K562 treated with DMSO at 1 percent for 12 hours (cell line): Measurements from ENCODE around the gene TCEAL7. TPM values are rescaled to one million over a fixed set of nuclear protein-coding genes. Genes with fewer than 3 reads are reported as not detected.

ENCODE experiments used
- total RNA-seq: library from RNA; unstranded; fragments of 300-600 nt; gene quantifications from 2 replicates; pipeline ENCODE4 v1.2.3, GENCODE V29; 2022; ENCODE audit not compliant: insufficient read depth

Gene TCEAL7, protein sequence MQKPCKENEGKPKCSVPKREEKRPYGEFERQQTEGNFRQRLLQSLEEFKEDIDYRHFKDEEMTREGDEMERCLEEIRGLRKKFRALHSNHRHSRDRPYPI
- not detected in 2 replicates for total RNA-seq

DNA sequence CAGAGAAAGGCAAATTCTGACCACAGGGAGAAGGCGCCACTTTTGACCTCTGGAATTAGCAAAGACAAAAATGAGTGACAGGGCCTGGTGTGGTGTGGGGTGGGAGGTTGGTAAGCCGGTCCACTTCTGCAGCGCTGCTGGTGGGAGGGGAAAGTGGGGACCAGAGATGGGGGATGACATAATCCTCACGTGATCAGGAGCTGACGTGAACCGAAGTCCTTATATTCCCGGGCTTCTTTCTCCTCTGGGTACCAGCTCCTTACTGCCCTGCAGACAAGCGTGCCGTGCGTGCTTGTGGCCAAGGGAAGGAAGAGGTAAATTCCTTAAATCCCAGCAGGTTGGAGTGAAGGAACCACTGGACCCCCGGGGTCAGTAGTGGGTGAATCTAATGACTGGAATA is at the start of gene TCEAL7:
Gene TCEAL7, plus strand, starts transcription at position 249 of the 400 bp plus-strand sequence. CDS start 1,165 bp downstream, outside the sequence.

DNA sequence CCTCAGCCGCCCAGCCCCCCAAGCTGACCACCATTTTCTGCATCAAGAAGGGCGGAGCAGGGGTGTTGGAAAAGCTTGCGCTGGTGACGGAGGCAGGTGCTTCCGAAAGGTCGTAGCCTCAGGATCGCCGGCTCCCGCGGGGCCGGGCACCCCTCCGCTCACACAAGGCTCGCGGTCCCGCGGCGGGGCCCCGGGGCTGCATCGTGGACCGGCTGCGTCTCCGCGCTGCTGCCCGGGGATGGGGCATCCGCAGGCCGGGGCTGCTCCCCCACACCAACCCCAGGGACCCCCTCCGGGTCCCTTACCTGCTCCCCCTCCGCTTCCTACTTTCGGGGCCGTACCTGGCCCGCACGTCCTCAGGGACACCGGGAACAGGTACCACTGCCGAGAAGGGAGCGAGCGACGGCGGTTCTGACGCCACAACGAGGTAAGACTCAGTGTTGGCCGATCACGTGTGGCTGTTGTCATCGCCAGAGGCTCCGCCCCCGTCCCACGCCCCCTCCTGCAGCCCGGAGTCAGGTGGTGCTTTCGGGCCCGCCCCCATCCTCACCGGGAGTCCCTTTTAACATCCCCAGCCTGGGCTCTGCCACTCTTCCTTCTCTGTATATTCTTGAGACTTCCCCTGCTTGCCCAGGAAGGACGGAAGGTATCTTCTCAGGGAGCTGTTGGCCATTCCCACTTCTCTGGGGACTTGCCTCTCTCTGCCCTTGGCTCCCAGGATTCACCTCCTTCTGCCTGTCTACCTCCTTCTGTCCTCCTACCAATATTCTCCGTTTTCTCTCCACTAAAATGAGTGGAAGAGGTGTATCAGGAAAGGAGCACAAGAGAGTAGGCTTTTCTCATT is 19.3 kb upstream of the TCEAL7 start, which contains the start of gene BEX2:
Gene BEX2, minus strand, starts transcription at position 436 of the 844 bp plus-strand sequence. CDS start 1,014 bp downstream, outside the sequence.

DNA sequence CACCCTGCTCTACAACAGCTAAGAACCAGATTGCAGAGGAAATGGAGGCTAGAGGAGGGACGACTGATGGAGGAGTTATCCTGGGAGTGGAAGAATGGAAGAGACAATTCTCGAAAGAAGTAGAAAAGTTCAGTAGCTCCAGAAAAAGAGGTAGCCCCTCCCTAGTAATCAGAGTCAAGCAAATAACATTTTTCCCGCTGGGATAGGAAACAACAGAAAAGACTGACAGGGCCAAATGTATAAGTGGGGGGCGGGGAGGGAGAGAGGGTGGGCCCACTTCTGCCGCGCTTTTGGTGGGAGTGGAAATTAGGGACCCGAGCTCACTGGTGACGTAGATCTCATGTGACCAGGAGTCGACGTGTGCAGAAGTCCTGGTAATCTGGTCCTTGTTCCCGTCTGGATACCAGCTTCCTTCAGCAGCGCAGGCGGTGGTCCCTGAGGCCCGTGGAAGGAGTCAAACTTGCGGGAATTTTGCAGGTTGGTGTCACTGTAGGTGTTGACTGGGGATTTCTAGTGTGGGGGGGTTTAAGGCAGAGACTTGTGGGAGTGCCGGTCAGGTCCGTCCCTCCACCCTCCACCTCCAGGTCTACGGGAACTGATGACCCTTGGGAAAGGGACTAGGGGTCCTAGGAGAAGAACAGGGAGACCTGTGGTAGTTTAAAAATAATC is 26.2 kb downstream of the TCEAL7 start, which contains the start of gene TCEAL9:
Gene TCEAL9, plus strand, starts transcription at position 377 of the 669 bp plus-strand sequence. CDS start 1,179 bp downstream, outside the sequence.

DNA sequence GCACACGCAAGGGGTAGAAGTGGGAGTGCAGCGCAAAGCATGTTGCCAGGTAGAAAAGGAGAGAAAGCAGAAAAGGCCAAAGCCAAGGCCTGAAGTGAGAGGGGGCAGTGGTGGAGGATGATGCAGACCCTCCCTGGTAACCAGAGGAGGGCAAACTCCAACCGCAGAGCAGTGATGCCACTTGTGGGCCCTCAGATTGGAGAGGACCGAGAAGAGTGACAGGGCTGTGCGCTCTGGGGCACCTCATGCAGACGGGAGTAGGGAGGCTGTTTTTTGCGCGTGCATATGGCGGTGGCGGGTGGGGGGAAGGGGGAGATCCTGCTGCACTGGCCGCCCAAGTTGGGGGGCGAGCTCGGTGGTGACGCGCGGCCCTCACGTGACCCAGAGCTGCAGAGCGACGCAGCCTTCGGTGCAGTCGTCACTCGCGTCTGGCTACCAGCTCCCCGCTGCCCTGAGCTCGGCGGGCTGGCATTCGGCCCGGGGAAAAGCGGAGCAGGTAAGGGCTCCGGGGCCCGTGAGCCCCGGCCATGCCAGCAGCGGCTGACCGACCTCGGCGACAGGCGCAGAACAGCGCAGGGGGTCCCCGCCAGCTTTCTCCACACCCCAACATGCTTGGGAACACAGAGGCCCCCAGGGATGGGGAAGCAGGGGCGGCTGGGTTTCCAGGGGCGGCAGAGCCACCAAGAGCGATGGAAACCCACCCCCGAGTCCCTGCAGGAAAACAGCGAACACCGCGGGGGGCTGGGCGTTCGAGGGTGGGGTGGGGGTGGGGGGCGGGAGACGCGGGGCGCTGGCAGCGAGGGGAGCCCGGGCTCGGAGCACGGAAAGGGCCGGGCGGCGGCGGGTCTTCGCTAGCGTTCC is 46.3 kb downstream of the TCEAL7 start, which contains the start of gene BEX3:
Gene BEX3, plus strand, starts transcription at position 421 of the 861 bp plus-strand sequence. CDS start 984 bp downstream, outside the sequence.

Other genes starting within 250 kb of the TCEAL7 start
- 1.3 and 1.6 TPM in 2 replicates for gene NXF3, start 237.1 kb upstream of the TCEAL7 start, total RNA-seq
- 94.4 and 160 TPM in 2 replicates for gene BEX4, start 115.1 kb upstream of the TCEAL7 start, total RNA-seq
- 38.7 and 50.5 TPM in 2 replicates for gene TCEAL8, start 75.1 kb upstream of the TCEAL7 start, total RNA-seq
- not detected in 2 replicates for gene TCEAL5, start 53.5 kb upstream of the TCEAL7 start, total RNA-seq
- 39.0 and 45.3 TPM in 2 replicates for gene BEX2, start 19.2 kb upstream of the TCEAL7 start, total RNA-seq
- 63.3 and 64.1 TPM in 2 replicates for gene TCEAL9, start 26.3 kb downstream of the TCEAL7 start, total RNA-seq
- gene BEX3, start 46.3 kb downstream of the TCEAL7 start, total RNA-seq: not detected in 2 replicates
- 0.33 TPM in 1 of 2 replicates, not detected in the other for gene RAB40A, start 189.2 kb downstream of the TCEAL7 start, total RNA-seq